ENCODE results near the gene GPLD1. TPM values are rescaled to one million over a fixed set of nuclear protein-coding genes. Genes with fewer than 3 reads are reported as not detected.
A peak's percentile ranks its signal among the peaks of the same experiment; 100 is the strongest.

The GPLD1 gene
- total and polyA plus RNA-seq, 9 of the 15 experiments (the other 6 are each of a cell fraction or from before 2014, with no cell fraction given): 0.11 to 1.3 (median 0.82) TPM

DNA sequence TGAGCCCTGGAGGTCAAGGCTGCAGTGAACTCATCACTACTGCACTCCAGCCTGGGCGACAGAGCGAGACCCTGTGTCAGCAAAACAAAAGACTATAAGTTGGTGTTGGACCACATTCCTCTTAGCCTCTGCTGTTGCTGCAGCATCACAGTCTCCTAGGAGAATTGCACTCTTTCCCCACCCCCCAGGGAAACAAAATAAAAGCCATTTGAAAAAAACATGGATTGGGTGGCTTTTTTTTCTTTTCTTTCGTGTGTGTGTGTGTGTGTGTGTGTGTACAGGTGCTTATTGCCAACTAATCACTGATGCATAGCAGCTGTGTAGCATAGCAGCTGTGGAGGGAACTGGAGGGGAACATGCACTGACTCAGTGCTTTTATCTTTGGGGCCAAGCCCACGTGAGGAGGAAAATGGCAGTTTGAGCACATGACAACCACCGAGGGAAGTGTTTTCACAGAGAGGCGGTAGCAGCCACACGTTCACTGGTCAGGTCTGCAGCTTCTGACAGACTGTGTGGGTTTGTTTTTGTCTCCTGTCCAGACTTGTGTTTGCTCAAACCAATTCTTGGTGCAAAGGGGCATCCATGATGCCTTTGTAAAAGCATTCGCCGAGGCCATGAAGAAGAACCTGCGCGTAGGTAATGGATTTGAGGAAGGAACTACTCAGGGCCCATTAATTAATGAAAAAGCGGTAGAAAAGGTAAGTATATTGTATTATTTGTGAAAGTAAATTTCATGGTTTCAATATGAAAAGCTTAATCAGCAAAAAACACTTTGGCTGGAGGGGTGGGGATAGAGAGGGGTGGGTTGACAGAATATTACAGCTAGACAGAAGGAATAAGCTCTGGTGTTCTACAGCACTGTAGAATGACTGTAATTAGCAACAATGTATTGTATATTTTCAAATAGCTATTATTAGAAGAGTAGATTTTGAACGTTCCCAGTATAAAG lies 33.1 kb upstream of the GPLD1 start (continued):
- TF ChIP-seq, protein P1, sequence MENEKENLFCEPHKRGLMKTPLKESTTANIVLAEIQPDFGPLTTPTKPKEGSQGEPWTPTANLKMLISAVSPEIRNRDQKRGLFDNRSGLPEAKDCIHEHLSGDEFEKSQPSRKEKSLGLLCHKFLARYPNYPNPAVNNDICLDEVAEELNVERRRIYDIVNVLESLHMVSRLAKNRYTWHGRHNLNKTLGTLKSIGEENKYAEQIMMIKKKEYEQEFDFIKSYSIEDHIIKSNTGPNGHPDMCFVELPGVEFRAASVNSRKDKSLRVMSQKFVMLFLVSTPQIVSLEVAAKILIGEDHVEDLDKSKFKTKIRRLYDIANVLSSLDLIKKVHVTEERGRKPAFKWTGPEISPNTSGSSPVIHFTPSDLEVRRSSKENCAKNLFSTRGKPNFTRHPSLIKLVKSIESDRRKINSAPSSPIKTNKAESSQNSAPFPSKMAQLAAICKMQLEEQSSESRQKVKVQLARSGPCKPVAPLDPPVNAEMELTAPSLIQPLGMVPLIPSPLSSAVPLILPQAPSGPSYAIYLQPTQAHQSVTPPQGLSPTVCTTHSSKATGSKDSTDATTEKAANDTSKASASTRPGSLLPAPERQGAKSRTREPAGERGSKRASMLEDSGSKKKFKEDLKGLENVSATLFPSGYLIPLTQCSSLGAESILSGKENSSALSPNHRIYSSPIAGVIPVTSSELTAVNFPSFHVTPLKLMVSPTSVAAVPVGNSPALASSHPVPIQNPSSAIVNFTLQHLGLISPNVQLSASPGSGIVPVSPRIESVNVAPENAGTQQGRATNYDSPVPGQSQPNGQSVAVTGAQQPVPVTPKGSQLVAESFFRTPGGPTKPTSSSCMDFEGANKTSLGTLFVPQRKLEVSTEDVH (IDR thresholded peaks at IDR 0.05; ENCODE audit: low read depth, partially characterized antibody): peak; percentile 83
- TF ChIP-seq PCBP1 (IDR thresholded peaks at IDR 0.05; ENCODE audit: low read depth, low read length, poor library complexity, severe bottlenecking): no peak
- TF ChIP-seq NCOA1 (IDR thresholded peaks at IDR 0.05; ENCODE audit: low read depth): no peak
- no peak for TF ChIP-seq PHB (CRISPR knock-in tag; IDR thresholded peaks at IDR 0.05)
- peak; percentile 60; the same call in 1 of the 2 replicates for TF ChIP-seq MAFK (IDR thresholded peaks at IDR 0.05; ENCODE audit: low read length)
- TF ChIP-seq FOSL1 (tag; conservative IDR thresholded peaks at IDR 0.05): peak; percentile 79
- TF ChIP-seq, protein P2, sequence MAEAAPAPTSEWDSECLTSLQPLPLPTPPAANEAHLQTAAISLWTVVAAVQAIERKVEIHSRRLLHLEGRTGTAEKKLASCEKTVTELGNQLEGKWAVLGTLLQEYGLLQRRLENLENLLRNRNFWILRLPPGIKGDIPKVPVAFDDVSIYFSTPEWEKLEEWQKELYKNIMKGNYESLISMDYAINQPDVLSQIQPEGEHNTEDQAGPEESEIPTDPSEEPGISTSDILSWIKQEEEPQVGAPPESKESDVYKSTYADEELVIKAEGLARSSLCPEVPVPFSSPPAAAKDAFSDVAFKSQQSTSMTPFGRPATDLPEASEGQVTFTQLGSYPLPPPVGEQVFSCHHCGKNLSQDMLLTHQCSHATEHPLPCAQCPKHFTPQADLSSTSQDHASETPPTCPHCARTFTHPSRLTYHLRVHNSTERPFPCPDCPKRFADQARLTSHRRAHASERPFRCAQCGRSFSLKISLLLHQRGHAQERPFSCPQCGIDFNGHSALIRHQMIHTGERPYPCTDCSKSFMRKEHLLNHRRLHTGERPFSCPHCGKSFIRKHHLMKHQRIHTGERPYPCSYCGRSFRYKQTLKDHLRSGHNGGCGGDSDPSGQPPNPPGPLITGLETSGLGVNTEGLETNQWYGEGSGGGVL (CRISPR knock-in tag; IDR thresholded peaks at IDR 0.05): no peak
- TF ChIP-seq ARNT (IDR thresholded peaks at IDR 0.05): no peak
- TF ChIP-seq, protein P3, sequence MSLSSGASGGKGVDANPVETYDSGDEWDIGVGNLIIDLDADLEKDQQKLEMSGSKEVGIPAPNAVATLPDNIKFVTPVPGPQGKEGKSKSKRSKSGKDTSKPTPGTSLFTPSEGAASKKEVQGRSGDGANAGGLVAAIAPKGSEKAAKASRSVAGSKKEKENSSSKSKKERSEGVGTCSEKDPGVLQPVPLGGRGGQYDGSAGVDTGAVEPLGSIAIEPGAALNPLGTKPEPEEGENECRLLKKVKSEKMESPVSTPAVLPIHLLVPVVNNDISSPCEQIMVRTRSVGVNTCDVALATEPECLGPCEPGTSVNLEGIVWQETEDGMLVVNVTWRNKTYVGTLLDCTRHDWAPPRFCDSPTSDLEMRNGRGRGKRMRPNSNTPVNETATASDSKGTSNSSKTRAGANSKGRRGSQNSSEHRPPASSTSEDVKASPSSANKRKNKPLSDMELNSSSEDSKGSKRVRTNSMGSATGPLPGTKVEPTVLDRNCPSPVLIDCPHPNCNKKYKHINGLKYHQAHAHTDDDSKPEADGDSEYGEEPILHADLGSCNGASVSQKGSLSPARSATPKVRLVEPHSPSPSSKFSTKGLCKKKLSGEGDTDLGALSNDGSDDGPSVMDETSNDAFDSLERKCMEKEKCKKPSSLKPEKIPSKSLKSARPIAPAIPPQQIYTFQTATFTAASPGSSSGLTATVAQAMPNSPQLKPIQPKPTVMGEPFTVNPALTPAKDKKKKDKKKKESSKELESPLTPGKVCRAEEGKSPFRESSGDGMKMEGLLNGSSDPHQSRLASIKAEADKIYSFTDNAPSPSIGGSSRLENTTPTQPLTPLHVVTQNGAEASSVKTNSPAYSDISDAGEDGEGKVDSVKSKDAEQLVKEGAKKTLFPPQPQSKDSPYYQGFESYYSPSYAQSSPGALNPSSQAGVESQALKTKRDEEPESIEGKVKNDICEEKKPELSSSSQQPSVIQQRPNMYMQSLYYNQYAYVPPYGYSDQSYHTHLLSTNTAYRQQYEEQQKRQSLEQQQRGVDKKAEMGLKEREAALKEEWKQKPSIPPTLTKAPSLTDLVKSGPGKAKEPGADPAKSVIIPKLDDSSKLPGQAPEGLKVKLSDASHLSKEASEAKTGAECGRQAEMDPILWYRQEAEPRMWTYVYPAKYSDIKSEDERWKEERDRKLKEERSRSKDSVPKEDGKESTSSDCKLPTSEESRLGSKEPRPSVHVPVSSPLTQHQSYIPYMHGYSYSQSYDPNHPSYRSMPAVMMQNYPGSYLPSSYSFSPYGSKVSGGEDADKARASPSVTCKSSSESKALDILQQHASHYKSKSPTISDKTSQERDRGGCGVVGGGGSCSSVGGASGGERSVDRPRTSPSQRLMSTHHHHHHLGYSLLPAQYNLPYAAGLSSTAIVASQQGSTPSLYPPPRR (CRISPR knock-in tag; IDR thresholded peaks at IDR 0.05; ENCODE audit: borderline replicate concordance): no peak
- peak; percentile 57; the same call in 1 of the 2 replicates for TF ChIP-seq JUND (IDR thresholded peaks at IDR 0.05; ENCODE audit: borderline replicate concordance, low read depth, low read length)
- peak; percentile 73; the same call in 2 of the 3 replicates for TF ChIP-seq JUND (tag; IDR thresholded peaks at IDR 0.05; ENCODE audit: borderline replicate concordance, low read depth, low read length)
- TF ChIP-seq KDM1A (IDR thresholded peaks at IDR 0.05): no peak
- TF ChIP-seq, protein P4, sequence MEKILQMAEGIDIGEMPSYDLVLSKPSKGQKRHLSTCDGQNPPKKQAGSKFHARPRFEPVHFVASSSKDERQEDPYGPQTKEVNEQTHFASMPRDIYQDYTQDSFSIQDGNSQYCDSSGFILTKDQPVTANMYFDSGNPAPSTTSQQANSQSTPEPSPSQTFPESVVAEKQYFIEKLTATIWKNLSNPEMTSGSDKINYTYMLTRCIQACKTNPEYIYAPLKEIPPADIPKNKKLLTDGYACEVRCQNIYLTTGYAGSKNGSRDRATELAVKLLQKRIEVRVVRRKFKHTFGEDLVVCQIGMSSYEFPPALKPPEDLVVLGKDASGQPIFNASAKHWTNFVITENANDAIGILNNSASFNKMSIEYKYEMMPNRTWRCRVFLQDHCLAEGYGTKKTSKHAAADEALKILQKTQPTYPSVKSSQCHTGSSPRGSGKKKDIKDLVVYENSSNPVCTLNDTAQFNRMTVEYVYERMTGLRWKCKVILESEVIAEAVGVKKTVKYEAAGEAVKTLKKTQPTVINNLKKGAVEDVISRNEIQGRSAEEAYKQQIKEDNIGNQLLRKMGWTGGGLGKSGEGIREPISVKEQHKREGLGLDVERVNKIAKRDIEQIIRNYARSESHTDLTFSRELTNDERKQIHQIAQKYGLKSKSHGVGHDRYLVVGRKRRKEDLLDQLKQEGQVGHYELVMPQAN (IDR thresholded peaks at IDR 0.05; ENCODE audit: borderline replicate concordance): no peak
- TF ChIP-seq, protein P5, sequence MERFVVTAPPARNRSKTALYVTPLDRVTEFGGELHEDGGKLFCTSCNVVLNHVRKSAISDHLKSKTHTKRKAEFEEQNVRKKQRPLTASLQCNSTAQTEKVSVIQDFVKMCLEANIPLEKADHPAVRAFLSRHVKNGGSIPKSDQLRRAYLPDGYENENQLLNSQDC (CRISPR knock-in tag; IDR thresholded peaks at IDR 0.05): no peak
- no peak for TF ChIP-seq KLF16 (IDR thresholded peaks at IDR 0.05)
